ENCODE data around the gene DTYMK. TPM values are rescaled to one million over a fixed set of nuclear protein-coding genes. Genes with fewer than 3 reads are reported as not detected.

The DTYMK gene
- total and polyA plus RNA-seq, 10 of the 15 experiments (the other 5 are each of a cell fraction or from before 2014, with no cell fraction given): 7.0 to 220 (median 59.3) TPM

GRCh38 chr2:241722896-241723454, 36.4 kb upstream of the DTYMK start:
- Histone ChIP-seq H3K4me3 (no peak overlapping the region), H3K79me2 (ENCODE audit: control insufficient read depth, insufficient read depth, low read length) (no peaks in the 10 kb centered on the region), H3K4me2 (ENCODE audit: control insufficient read depth, insufficient read depth) (no peak overlapping the region), H3K9me3 (replicated peaks; ENCODE audit: control insufficient read depth, insufficient read depth, low read length) (peaks cover 19% of the 10 kb centered on the region; the same call in 2 of the 3 replicates), H3K9ac (ENCODE audit: control insufficient read depth, insufficient read depth, low read length) (no peak overlapping the region), H3K4me1 (ENCODE audit: control insufficient read depth, insufficient read depth, low read length) (no peaks in the 10 kb centered on the region), H2AFZ (ENCODE audit: control insufficient read depth, low read depth, low read length) (no peak overlapping the region), H3K36me3 (ENCODE audit: control insufficient read depth in 2 of 2, insufficient read depth in 2 of 2, low read length in 1 of 2) (peaks cover 14 to 25% of the 10 kb centered on the region in 2 experiments; a peak in 3 of 4 replicates), H4K20me1 (ENCODE audit: control insufficient read depth, insufficient read depth) (no peaks in the 10 kb centered on the region), H3K27ac (ENCODE audit: control insufficient read depth, insufficient read depth) (no peak overlapping the region), H3K27me3 (replicated peaks in 1 of 2; ENCODE audit: control insufficient read depth in 2 of 2, insufficient read depth in 2 of 2, low read length in 1 of 2) (no peaks in the 10 kb centered on the region)
- CTCF ChIA-PET: no interaction called here
- in situ Hi-C loops (cut with MboI): no loop called here
- DNase-seq (ENCODE audit: low read depth, low spot score): no peak
- no peak for FAIRE-seq
- TF ChIP-seq YY1 (IDR thresholded peaks at IDR 0.05; ENCODE audit: low read depth, low read length) (0 out of 2 replicates have a peak, but pooled peaks have one; percentile 10), ZNF24 (IDR thresholded peaks at IDR 0.05) (no peak), RUNX3 (IDR thresholded peaks at IDR 0.05; ENCODE audit: low read length) (peak; percentile 34; the same call in 1 of the 2 replicates), NR2C2 (IDR thresholded peaks at IDR 0.05; ENCODE audit: borderline replicate concordance, control insufficient read depth, insufficient read length, low read depth) (no peak), CBX5 (IDR thresholded peaks at IDR 0.05; ENCODE audit: low read depth) (peak; percentile 89; the same call in 1 of the 2 replicates)
- intact Hi-C loops (cut with micrococcal nuclease; ENCODE audit: unreplicated experiment): no loop called here
- ATAC-seq: no peak
- BruUV-seq (replicated peaks): no TSS peak
- SMC1A ChIA-PET (ENCODE audit: uncharacterized antibody, unreplicated experiment): no interaction called here
- 99% methylated on average over 21 of the region's 21 CpGs for WGBS (ENCODE audit: insufficient coverage, insufficient replicate concordance, low lambda C conversion rate, missing lambda C conversion rate)
- POLR2A ChIA-PET: no interaction called here
- RAD21 ChIA-PET (ENCODE audit: unreplicated experiment): no interaction called here

GRCh38 chr2:241721852-241722251, 35.2 kb upstream of the DTYMK start:
- H3K79me2 ChIP-seq (ENCODE audit: control insufficient read depth, insufficient read depth, low read length): no peaks in the 10 kb centered on the region

More at GRCh38 chr2:241721852-241722251, 35.2 kb upstream of the DTYMK start:
- TF ChIP-seq WRNIP1 (IDR thresholded peaks at IDR 0.05; ENCODE audit: borderline replicate concordance, low read depth, low read length) (no peak), POLR2A (IDR thresholded peaks at IDR 0.05; ENCODE audit: low read depth, low read length) (peak; percentile 50; the same call in 1 of the 2 replicates)
- no peak overlapping the region for H3K27ac ChIP-seq (ENCODE audit: control insufficient read depth, insufficient read depth)
- FAIRE-seq (no peak), ATAC-seq (no peak), DNase-seq (ENCODE audit: low read depth, low spot score) (no peak)
- ChIA-PET POLR2A (no interaction called here), RAD21 (ENCODE audit: unreplicated experiment) (no interaction called here), CTCF (no interaction called here), SMC1A (ENCODE audit: uncharacterized antibody, unreplicated experiment) (no interaction called here)
- BruUV-seq (replicated peaks): no TSS peak
- H3K9me3 ChIP-seq (replicated peaks; ENCODE audit: control insufficient read depth, insufficient read depth, low read length): peaks cover 19% of the 10 kb centered on the region; the same call in 2 of the 3 replicates
- H3K36me3 ChIP-seq (ENCODE audit: control insufficient read depth in 2 of 2, insufficient read depth in 2 of 2, low read length in 1 of 2): peaks cover 14 to 25% of the 10 kb centered on the region in 2 experiments; a peak in 3 of 4 replicates
- H3K4me3 ChIP-seq: no peak overlapping the region
- intact Hi-C loops (cut with micrococcal nuclease; ENCODE audit: unreplicated experiment) (no loop called here), in situ Hi-C loops (cut with MboI) (no loop called here)
- H4K20me1 ChIP-seq (ENCODE audit: control insufficient read depth, insufficient read depth): no peaks in the 10 kb centered on the region
- 94% methylated on average over 12 of the region's 12 CpGs for WGBS (ENCODE audit: insufficient coverage, insufficient replicate concordance, low lambda C conversion rate, missing lambda C conversion rate)
- H3K4me2 ChIP-seq (ENCODE audit: control insufficient read depth, insufficient read depth): no peak overlapping the region
- H3K27me3 ChIP-seq (replicated peaks in 1 of 2; ENCODE audit: control insufficient read depth in 2 of 2, insufficient read depth in 2 of 2, low read length in 1 of 2): no peaks in the 10 kb centered on the region
- no peak overlapping the region for H3K9ac ChIP-seq (ENCODE audit: control insufficient read depth, insufficient read depth, low read length)
- no peaks in the 10 kb centered on the region for H3K4me1 ChIP-seq (ENCODE audit: control insufficient read depth, insufficient read depth, low read length)
- H2AFZ ChIP-seq (ENCODE audit: control insufficient read depth, low read depth, low read length): no peak overlapping the region

Data from GM12878 (cell line).